ENCODE results near the gene PCSK9. TPM values are rescaled to one million over a fixed set of nuclear protein-coding genes. Genes with fewer than 3 reads are reported as not detected.

The PCSK9 gene
- total and polyA plus RNA-seq, 2 of the 13 experiments (the other 11 are each of a cell fraction or from before 2014, with no cell fraction given), result 33.3 to 80.5 TPM

DNA sequence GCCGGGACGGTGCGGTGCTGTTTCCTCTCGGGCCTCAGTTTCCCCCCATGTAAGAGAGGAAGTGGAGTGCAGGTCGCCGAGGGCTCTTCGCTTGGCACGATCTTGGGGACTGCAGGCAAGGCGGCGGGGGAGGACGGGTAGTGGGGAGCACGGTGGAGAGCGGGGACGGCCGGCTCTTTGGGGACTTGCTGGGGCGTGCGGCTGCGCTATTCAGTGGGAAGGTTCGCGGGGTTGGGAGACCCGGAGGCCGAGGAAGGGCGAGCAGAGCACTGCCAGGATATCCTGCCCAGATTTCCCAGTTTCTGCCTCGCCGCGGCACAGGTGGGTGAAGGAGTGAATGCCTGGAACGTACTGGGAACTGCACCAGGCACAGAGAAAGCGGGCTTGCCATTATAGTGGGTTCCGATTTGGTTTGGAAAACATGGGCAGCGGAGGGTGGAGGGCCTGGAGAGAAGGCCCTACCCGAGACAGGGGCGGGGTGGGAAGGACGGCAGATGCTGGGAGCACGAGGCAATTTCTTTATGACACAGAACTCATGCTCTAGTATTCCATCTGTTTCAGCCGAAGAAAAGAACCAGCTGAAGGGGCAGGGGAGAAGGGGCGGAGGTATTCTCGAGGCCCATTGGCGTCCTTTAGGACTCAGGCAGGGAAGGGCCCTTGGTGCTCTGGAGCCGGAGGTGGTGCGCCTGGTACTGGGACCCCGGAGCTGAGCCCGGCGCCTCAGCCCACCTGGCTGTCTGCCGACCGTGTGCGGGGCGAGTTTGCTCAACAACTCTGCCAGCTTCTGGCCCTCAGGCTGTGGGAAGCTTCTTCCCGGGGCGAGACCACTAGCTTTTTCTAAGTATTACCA lies 960 bp downstream of the PCSK9 start (continued):
- TF ChIP-seq, protein P1, sequence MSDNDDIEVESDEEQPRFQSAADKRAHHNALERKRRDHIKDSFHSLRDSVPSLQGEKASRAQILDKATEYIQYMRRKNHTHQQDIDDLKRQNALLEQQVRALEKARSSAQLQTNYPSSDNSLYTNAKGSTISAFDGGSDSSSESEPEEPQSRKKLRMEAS (IDR thresholded peaks at IDR 0.05), result no peak
- TF ChIP-seq ZNF546 (CRISPR knock-in tag; conservative IDR thresholded peaks at IDR 0.05) (no peak), PHB2 (IDR thresholded peaks at IDR 0.05; ENCODE audit: partially characterized antibody) (no peak), MYC (CRISPR knock-in tag; IDR thresholded peaks at IDR 0.05; ENCODE audit: borderline replicate concordance) (no peak), KLF13 (CRISPR knock-in tag; IDR thresholded peaks at IDR 0.05) (no peak), ZNF558 (CRISPR knock-in tag; IDR thresholded peaks at IDR 0.05; ENCODE audit: borderline replicate concordance) (peak; percentile 25; the same call in 1 of the 2 replicates), ZNF563 (CRISPR knock-in tag; IDR thresholded peaks at IDR 0.05) (no peak), ZNF350 (CRISPR knock-in tag; IDR thresholded peaks at IDR 0.05; ENCODE audit: borderline replicate concordance, low read depth) (no peak), ZNF883 (CRISPR knock-in tag; IDR thresholded peaks at IDR 0.05; ENCODE audit: not compliant biosample characterization) (peak; percentile 18), ZNF138 (CRISPR knock-in tag; IDR thresholded peaks at IDR 0.05; ENCODE audit: low read depth) (no peak), THAP11 (CRISPR knock-in tag; IDR thresholded peaks at IDR 0.05) (no peak), POLR2AphosphoS2 (IDR thresholded peaks at IDR 0.05; ENCODE audit: low read depth, low read length) (no peak), ZFP62 (CRISPR knock-in tag; IDR thresholded peaks at IDR 0.05) (no peak)
- TF ChIP-seq, protein P2, sequence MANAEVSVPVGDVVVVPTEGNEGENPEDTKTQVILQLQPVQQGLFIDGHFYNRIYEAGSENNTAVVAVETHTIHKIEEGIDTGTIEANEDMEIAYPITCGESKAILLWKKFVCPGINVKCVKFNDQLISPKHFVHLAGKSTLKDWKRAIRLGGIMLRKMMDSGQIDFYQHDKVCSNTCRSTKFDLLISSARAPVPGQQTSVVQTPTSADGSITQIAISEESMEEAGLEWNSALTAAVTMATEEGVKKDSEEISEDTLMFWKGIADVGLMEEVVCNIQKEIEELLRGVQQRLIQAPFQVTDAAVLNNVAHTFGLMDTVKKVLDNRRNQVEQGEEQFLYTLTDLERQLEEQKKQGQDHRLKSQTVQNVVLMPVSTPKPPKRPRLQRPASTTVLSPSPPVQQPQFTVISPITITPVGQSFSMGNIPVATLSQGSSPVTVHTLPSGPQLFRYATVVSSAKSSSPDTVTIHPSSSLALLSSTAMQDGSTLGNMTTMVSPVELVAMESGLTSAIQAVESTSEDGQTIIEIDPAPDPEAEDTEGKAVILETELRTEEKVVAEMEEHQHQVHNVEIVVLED (CRISPR knock-in tag; IDR thresholded peaks at IDR 0.05; ENCODE audit: borderline replicate concordance), result no peak
- TF ChIP-seq, protein P3, sequence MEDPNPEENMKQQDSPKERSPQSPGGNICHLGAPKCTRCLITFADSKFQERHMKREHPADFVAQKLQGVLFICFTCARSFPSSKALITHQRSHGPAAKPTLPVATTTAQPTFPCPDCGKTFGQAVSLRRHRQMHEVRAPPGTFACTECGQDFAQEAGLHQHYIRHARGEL (CRISPR knock-in tag; IDR thresholded peaks at IDR 0.05), result 0 out of 2 replicates have a peak, but pooled peaks have one; percentile 4
- TF ChIP-seq, protein P4, sequence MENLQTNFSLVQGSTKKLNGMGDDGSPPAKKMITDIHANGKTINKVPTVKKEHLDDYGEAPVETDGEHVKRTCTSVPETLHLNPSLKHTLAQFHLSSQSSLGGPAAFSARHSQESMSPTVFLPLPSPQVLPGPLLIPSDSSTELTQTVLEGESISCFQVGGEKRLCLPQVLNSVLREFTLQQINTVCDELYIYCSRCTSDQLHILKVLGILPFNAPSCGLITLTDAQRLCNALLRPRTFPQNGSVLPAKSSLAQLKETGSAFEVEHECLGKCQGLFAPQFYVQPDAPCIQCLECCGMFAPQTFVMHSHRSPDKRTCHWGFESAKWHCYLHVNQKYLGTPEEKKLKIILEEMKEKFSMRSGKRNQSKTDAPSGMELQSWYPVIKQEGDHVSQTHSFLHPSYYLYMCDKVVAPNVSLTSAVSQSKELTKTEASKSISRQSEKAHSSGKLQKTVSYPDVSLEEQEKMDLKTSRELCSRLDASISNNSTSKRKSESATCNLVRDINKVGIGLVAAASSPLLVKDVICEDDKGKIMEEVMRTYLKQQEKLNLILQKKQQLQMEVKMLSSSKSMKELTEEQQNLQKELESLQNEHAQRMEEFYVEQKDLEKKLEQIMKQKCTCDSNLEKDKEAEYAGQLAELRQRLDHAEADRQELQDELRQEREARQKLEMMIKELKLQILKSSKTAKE (CRISPR knock-in tag; IDR thresholded peaks at IDR 0.05; ENCODE audit: borderline replicate concordance), result no peak; the same call in 1 of the 2 replicates
- TF ChIP-seq, protein P5, sequence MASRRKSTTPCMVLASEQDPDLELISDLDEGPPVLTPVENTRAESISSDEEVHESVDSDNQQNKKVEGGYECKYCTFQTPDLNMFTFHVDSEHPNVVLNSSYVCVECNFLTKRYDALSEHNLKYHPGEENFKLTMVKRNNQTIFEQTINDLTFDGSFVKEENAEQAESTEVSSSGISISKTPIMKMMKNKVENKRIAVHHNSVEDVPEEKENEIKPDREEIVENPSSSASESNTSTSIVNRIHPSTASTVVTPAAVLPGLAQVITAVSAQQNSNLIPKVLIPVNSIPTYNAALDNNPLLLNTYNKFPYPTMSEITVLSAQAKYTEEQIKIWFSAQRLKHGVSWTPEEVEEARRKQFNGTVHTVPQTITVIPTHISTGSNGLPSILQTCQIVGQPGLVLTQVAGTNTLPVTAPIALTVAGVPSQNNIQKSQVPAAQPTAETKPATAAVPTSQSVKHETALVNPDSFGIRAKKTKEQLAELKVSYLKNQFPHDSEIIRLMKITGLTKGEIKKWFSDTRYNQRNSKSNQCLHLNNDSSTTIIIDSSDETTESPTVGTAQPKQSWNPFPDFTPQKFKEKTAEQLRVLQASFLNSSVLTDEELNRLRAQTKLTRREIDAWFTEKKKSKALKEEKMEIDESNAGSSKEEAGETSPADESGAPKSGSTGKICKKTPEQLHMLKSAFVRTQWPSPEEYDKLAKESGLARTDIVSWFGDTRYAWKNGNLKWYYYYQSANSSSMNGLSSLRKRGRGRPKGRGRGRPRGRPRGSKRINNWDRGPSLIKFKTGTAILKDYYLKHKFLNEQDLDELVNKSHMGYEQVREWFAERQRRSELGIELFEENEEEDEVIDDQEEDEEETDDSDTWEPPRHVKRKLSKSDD (CRISPR knock-in tag; IDR thresholded peaks at IDR 0.05; ENCODE audit: low read depth), result no peak; the same call in 1 of the 2 replicates
- TF ChIP-seq, protein P6, sequence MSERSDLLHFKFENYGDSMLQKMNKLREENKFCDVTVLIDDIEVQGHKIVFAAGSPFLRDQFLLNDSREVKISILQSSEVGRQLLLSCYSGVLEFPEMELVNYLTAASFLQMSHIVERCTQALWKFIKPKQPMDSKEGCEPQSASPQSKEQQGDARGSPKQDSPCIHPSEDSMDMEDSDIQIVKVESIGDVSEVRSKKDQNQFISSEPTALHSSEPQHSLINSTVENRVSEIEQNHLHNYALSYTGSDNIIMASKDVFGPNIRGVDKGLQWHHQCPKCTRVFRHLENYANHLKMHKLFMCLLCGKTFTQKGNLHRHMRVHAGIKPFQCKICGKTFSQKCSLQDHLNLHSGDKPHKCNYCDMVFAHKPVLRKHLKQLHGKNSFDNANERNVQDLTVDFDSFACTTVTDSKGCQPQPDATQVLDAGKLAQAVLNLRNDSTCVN (CRISPR knock-in tag; IDR thresholded peaks at IDR 0.05; ENCODE audit: borderline replicate concordance), result 0 out of 2 replicates have a peak, but pooled peaks have one; percentile 8
